ENCODE results near the gene TTC21A.

Gene TTC21A

GRCh38 chr3:39098473-39099000 is 8.9 kb upstream of the TTC21A start:
- no peak for TF ChIP-seq EP300 (IDR thresholded peaks at IDR 0.05; ENCODE audit: borderline replicate concordance)
- TF ChIP-seq EGR1 (IDR thresholded peaks at IDR 0.05): no peak
- no peak for TF ChIP-seq YY1 (IDR thresholded peaks at IDR 0.05; ENCODE audit: low read depth)

DNA sequence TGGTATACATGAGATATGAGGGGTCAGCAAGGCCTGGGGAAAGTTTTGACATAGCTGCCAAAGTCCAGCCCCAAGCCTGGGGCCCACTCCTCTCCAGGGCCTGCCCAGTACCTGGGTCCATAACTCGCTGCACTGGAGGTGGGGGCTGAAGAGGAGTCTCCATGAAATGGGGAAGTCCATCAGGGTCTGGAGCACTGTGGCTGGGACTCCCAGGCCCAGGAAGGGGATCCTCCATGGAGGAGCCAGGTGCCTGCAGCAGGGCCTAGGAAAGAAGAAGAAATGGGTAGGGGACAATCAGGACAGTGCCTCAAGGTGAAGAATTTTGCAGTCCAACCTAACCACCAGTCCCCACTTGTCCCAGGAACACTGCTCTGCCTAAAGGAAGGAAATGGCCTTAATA is 8.2 kb upstream of the TTC21A start:
- TF ChIP-seq, protein P1, sequence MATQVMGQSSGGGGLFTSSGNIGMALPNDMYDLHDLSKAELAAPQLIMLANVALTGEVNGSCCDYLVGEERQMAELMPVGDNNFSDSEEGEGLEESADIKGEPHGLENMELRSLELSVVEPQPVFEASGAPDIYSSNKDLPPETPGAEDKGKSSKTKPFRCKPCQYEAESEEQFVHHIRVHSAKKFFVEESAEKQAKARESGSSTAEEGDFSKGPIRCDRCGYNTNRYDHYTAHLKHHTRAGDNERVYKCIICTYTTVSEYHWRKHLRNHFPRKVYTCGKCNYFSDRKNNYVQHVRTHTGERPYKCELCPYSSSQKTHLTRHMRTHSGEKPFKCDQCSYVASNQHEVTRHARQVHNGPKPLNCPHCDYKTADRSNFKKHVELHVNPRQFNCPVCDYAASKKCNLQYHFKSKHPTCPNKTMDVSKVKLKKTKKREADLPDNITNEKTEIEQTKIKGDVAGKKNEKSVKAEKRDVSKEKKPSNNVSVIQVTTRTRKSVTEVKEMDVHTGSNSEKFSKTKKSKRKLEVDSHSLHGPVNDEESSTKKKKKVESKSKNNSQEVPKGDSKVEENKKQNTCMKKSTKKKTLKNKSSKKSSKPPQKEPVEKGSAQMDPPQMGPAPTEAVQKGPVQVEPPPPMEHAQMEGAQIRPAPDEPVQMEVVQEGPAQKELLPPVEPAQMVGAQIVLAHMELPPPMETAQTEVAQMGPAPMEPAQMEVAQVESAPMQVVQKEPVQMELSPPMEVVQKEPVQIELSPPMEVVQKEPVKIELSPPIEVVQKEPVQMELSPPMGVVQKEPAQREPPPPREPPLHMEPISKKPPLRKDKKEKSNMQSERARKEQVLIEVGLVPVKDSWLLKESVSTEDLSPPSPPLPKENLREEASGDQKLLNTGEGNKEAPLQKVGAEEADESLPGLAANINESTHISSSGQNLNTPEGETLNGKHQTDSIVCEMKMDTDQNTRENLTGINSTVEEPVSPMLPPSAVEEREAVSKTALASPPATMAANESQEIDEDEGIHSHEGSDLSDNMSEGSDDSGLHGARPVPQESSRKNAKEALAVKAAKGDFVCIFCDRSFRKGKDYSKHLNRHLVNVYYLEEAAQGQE (IDR thresholded peaks at IDR 0.05; ENCODE audit: low read depth): no peak
- TF ChIP-seq ZBTB7A (IDR thresholded peaks at IDR 0.05; ENCODE audit: low read depth) (no peak), EP300 (IDR thresholded peaks at IDR 0.05; ENCODE audit: borderline replicate concordance) (no peak)

- TF ChIP-seq TCF12 (IDR thresholded peaks at IDR 0.05; ENCODE audit: low read depth): no peak
- no peak for TF ChIP-seq TAF1 (IDR thresholded peaks at IDR 0.05; ENCODE audit: low read depth)
- no peak for TF ChIP-seq YY1 (IDR thresholded peaks at IDR 0.05; ENCODE audit: low read depth)
- no peak for TF ChIP-seq EP300 (IDR thresholded peaks at IDR 0.05; ENCODE audit: borderline replicate concordance)
- TF ChIP-seq NFIC (IDR thresholded peaks at IDR 0.05): no peak
- TF ChIP-seq RAD21 (IDR thresholded peaks at IDR 0.05; ENCODE audit: low read depth): no peak
- no peak for TF ChIP-seq CREB1 (IDR thresholded peaks at IDR 0.05; ENCODE audit: low read depth)
- TF ChIP-seq, protein P2, sequence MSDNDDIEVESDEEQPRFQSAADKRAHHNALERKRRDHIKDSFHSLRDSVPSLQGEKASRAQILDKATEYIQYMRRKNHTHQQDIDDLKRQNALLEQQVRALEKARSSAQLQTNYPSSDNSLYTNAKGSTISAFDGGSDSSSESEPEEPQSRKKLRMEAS (IDR thresholded peaks at IDR 0.05): no peak
- no peak for TF ChIP-seq FOXM1 (IDR thresholded peaks at IDR 0.05; ENCODE audit: borderline replicate concordance, low read depth)
These were observed 7.6 kb upstream of the TTC21A start for GRCh38 chr3:39099738-39100499.

GRCh38 chr3:39100500-39100886 is 7.0 kb upstream of the TTC21A start:
- no peak for TF ChIP-seq TAF1 (IDR thresholded peaks at IDR 0.05; ENCODE audit: low read depth)

GRCh38 chr3:39101022-39101689 is 6.3 kb upstream of the TTC21A start:
- TF ChIP-seq EGR1 (IDR thresholded peaks at IDR 0.05) (no peak), RAD21 (IDR thresholded peaks at IDR 0.05; ENCODE audit: low read depth) (peak; percentile 69)

- TF ChIP-seq TCF12 (IDR thresholded peaks at IDR 0.05; ENCODE audit: low read depth): no peak
- TF ChIP-seq ZBTB7A (IDR thresholded peaks at IDR 0.05; ENCODE audit: low read depth): no peak
- TF ChIP-seq FOXM1 (IDR thresholded peaks at IDR 0.05; ENCODE audit: borderline replicate concordance, low read depth): no peak
- no peak for TF ChIP-seq TEAD4 (IDR thresholded peaks at IDR 0.05)
- TF ChIP-seq RAD21 (IDR thresholded peaks at IDR 0.05; ENCODE audit: low read depth): no peak
- TF ChIP-seq EP300 (IDR thresholded peaks at IDR 0.05; ENCODE audit: borderline replicate concordance): no peak
- no peak for TF ChIP-seq YY1 (IDR thresholded peaks at IDR 0.05; ENCODE audit: low read depth)
- TF ChIP-seq CEBPB (IDR thresholded peaks at IDR 0.05): no peak
- TF ChIP-seq EGR1 (IDR thresholded peaks at IDR 0.05): no peak
- TF ChIP-seq, protein P1 (IDR thresholded peaks at IDR 0.05; ENCODE audit: low read depth): no peak
- TF ChIP-seq NFIC (IDR thresholded peaks at IDR 0.05): no peak
- no peak for TF ChIP-seq TAF1 (IDR thresholded peaks at IDR 0.05; ENCODE audit: low read depth)
- no peak for TF ChIP-seq CREB1 (IDR thresholded peaks at IDR 0.05; ENCODE audit: low read depth)
- TF ChIP-seq, protein P2 (IDR thresholded peaks at IDR 0.05): no peak
- no peak for TF ChIP-seq USF1 (IDR thresholded peaks at IDR 0.05)
These were observed 4.8 kb upstream of the TTC21A start for GRCh38 chr3:39102504-39103323.
